Stimulated activated effector memory CD8-positive, alpha-beta T cell treated with anti-CD3 and anti-CD28 coated beads, Interleukin-12 subunit alpha, Interleukin-12 subunit beta, amount 100 ng/mL, for 72 hours (primary cell): Measurements from ENCODE around the gene AATK.

Source experiments
- ATAC-seq: fragments of 150-1000 bp; cut with Tn5 transposase; 2 replicates; pipeline ENCODE4 v1.10.0; 2021
- DNase-seq, 2 donors: peaks; one replicate each; pipeline ENCODE4 v3.0.0; 2021 to 2022; ENCODE audit warnings: low spot score in 2 of 2
- H3K27ac Mint-ChIP-seq: one replicate; pipeline ENCODE4 v1.8.0; 2022; ENCODE audit warnings: mild to moderate bottlenecking, mixed read lengths
- H3K36me3 Mint-ChIP-seq: one replicate; pipeline ENCODE4 v1.8.0; 2022; ENCODE audit warnings: mild to moderate bottlenecking, mixed read lengths
- H3K4me1 Mint-ChIP-seq: one replicate; pipeline ENCODE4 v1.8.0; 2022; ENCODE audit warnings: mixed read lengths
- H3K4me3 Mint-ChIP-seq: one replicate; pipeline ENCODE4 v1.8.0; 2022; ENCODE audit warnings: mild to moderate bottlenecking, mixed read lengths
- H3K9me3 Mint-ChIP-seq: one replicate; pipeline ENCODE4 v1.8.0; 2022; ENCODE audit warnings: mixed read lengths

The AATK gene

DNA sequence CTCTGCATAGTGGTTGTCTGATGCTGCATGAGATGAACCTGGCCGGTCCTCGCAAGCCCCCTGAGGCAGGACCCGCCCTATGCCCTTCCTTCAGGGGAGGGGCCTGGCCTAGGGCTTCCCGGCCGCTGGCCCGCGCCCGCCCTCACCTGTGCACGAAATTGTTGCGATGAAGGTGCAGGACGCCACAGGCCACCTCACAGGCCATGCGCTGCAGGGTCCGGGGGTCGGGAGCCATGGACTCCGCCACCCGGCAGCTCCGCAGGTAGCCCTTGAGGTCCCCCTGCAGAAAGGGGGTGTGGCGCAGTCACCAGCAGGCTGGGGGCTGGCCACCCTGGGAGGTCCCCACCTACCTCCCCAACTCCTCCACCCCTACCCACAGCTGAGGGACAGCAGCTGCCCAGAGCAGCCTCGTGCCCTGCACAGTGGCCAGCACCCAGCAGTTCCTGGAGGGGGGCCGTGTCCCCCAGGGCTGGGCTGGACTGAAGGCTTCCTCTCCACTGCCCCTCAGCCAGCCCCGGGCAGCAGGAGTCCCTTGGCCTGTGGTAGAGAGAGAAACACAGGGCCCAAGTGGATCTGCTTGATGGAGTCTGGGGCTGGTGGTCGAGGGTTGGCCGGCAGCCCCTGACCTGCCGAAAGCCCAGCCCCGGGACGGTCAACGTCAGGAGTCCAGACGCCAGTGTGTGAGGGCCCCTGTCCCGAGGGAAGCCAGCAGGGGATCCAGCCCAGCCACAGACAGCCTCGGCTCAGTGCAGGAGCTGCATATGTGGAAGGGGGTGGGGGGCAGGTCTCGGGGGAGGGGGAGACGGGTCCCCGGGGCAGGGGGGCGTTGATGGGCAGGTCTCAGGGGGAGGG is 39.5 kb downstream of the AATK start:
- ATAC-seq (no peak), DNase-seq (no peak)
- Mint-ChIP-seq H3K36me3 (no peaks in the 10 kb centered on the region), H3K9me3 (no peaks in the 10 kb centered on the region), H3K27ac (no peak overlapping the region), H3K4me3 (no peak overlapping the region), H3K4me1 (no peaks in the 10 kb centered on the region)

DNA sequence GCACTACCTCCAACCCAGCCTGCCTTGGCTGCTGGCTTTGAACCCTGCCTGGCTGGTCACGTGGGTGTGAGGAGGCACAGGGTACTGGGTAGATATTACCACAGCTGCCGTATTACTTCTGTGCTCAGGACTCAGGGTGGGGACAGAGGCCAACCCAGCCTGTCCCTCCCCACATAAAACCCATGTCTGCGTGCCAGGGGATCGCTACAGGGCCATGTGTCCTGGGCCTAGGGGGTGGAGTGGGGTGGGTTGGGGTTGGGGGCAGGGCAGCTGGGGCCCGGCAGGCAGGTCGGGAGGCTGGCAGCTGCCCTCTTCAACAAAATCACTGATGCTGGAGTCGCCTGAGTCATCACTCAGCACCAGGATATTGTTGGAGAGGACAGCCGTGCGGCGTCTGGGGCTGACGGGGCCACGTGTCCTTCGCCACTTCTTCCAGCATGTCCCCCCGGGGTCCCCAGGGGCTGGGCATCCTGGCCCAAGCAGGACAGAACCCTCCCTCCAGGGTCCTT is 40.4 kb downstream of the AATK start:
- Mint-ChIP-seq H3K9me3 (no peaks in the 10 kb centered on the region), H3K27ac (no peak overlapping the region), H3K4me3 (no peak overlapping the region), H3K4me1 (no peaks in the 10 kb centered on the region), H3K36me3 (no peaks in the 10 kb centered on the region)
- ATAC-seq = no peak
- DNase-seq = no peak

DNA sequence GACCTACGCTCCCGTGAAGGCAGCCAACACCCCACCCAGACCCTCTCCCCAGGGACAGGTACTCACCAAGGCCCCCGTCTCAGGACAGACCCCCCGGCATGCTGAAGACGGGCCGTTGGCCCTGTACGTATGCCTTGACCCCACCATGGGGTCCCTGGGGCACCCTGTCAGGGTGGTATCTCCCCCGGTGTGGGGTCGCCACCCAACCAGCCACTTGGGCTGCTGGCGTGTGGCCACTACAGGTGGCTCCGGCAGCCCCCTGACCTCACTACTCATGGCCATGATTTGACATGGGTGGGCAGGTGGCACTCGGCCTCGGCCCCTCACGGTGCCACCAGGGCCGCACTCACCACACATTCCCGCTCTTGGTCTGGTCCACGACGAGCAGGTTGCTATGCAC is 41.6 kb downstream of the AATK start:
- H3K9me3 Mint-ChIP-seq = no peaks in the 10 kb centered on the region

DNA sequence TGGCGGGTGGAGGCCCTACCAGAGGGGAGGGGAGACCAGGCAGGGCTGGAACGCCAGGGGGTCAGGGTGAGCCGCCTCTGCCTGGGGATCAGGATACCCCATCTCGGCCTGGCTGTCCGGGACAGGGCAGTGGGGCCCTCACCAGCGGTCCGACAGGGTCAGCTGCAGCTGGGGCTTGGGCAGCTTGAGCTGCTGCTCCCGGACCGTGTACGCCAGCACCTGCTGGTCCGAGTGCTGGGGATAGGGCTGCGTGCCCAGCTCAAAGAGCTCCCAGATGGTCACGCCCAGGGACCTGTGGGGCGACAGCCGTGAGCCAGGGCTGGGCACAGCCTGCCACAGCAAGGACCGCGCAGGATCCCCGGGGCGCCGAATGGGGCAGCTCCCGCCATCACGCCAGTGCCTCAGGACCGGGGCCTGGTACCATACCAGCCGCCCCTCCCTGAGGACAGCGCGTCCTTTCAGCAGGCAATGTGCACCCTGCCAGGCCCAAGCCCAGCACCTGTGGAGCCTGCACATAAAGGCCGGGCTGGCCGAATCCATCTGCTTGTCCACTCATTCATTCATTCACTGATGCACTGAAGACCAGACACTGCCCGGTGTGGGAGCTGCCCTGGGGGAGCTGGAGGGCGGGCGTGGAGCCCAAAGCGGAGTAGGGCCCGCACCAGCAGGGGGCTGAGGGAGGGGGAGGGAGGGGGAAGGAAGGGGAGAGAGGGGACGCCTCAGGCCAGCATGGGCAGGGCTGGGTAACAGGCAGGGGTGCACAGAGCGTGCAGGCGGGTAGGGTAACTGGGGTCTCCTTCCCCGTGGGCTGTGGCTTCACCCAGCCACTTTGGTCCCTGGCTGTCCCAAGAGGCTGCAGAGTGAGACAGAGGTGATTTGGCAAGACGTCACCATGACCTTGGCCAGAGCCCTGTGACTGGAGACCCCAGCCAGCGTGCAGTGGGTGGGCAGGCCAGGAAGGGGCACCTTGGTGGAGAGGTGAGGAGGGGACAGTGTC is 42.7 kb downstream of the AATK start:
- no peaks in the 10 kb centered on the region for H3K9me3 Mint-ChIP-seq
- peaks cover 9% of the 10 kb centered on the region for H3K4me1 Mint-ChIP-seq
- DNase-seq (no peak), ATAC-seq (no peak)
- H3K27ac Mint-ChIP-seq = no peak overlapping the region
- peaks cover 7% of the 10 kb centered on the region for H3K36me3 Mint-ChIP-seq
- no peak overlapping the region for H3K4me3 Mint-ChIP-seq

More for the DNA sequence above, 41.6 kb downstream of the AATK start:
- no peak for DNase-seq
- Mint-ChIP-seq H3K27ac (no peak overlapping the region), H3K36me3 (peaks cover 5% of the 10 kb centered on the region), H3K4me1 (peaks cover 4% of the 10 kb centered on the region), H3K4me3 (no peak overlapping the region)
- ATAC-seq = no peak

DNA sequence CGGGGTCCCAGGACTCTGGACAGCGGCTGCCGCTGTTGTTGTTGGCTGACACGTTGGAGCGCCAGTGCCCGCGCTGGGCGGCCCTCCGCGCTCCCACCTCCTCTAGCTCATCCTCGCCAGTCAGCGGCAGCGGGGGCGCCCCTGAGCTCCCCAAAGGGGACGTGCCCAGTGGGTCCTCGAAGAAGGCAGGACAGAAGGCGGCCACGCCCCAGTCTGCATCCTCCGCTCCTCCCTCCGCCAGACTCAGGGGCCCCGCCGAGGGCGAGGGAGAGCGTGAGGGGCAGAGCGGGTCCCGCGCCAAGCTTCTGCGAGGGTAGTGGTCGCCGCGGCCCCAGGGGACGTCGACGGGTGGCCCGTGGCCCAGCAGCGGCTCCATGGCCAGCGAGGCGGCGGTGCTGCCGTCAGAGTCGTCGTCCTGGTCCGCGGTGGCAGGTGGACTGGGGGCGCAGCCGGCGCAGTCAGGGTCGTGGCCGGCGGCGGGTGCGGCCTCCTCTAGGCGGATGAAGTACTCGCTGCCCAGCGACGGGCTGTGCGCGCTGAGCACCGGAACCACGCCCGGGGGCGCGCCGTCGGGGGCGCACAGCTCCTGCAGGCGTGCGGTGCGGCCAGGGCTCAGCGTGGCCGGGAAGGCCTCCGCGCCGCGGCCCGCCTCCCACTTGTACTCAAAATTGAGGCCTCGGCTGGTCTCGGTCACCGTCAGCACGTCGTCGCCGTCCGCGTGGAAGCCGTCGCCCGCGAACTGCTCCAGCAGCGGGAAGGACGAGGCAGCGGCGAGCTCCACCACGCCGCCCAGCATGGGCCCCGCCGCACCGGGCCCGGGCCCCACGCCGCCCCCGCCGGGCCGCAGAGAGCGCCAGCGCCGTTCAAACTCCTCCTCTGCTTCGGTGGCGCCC is 43.9 kb downstream of the AATK start:
- H3K4me3 Mint-ChIP-seq = no peak overlapping the region
- no peak overlapping the region for H3K27ac Mint-ChIP-seq
- peaks cover 11% of the 10 kb centered on the region for H3K4me1 Mint-ChIP-seq
- no peaks in the 10 kb centered on the region for H3K9me3 Mint-ChIP-seq
- DNase-seq (no peak), ATAC-seq (no peak)
- H3K36me3 Mint-ChIP-seq = peaks cover 7% of the 10 kb centered on the region

DNA sequence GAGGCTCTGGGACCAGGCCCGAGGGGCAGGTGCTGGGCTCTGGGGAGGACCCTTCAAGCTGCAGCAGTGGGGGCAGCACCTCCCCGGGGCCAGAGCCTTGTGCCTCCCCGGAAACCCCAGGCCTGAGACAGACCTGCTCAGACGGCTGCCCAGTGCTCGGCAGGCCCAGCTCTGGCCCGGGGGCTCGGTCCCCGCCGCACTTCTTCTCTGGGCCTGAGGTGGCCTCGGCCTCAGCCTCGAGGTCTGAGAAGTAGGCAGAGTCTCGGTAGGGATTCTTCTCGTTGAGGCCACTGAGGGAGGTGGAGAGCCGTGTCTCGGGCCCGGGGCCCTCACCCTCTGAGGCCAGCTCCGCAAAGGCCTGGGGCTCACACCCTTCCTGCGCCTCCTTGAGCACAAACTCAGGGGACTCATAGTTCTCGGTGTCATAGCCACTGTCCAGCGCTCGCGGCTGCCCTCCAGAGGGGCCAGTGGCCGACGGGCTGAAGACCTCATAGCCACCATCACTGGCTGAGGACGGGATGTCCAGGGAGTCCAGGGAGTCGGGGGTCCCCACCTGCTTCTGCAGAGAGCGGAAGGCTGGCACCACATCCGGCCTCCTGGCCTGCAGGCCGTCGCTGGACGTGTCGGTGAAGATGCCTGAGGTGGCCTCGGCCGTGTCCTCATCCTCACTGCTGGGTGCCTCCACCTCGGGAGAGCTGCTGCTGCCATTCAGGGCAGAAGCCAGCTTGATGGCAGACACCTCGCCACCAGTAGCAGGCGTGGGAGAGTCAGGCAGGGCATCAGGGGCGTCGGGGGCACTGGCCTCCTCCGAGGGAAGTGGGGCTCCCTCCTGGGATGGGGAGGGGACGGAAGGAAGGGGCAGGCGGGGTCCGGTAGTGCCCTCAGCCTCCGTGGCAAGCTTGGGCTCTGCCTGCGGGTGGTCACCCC is 45.1 kb downstream of the AATK start:
- H3K4me1 Mint-ChIP-seq = peaks cover 11% of the 10 kb centered on the region
- no peak overlapping the region for H3K27ac Mint-ChIP-seq
- peaks cover 7% of the 10 kb centered on the region for H3K36me3 Mint-ChIP-seq
- ATAC-seq (no peak), DNase-seq (no peak)
- no peak overlapping the region for H3K4me3 Mint-ChIP-seq
- no peaks in the 10 kb centered on the region for H3K9me3 Mint-ChIP-seq

DNA sequence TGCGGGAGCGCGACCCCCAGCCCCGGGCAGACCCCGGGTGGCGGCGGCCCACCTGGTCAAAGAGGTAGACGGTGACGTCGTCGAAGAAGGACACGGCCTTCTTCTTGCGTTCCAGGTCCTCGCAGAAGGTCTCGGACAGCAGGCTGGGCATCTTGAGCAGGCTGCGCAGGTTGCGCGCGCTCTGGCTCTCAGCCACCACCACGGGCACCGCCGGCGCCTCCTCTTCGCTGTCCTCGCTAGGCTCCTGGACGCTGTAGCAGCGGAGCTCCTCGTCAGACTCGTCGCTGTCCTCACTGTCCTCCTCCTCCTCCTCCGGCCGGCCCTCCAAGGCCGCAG is 45.9 kb downstream of the AATK start:
- peaks cover 7% of the 10 kb centered on the region for H3K36me3 Mint-ChIP-seq
- H3K27ac Mint-ChIP-seq = peak overlapping the region; percentile 73
- no peaks in the 10 kb centered on the region for H3K9me3 Mint-ChIP-seq
- H3K4me1 Mint-ChIP-seq = peaks cover 11% of the 10 kb centered on the region
- peak overlapping the region; percentile 62 for H3K4me3 Mint-ChIP-seq
- DNase-seq = no peak
- ATAC-seq = no peak

DNA sequence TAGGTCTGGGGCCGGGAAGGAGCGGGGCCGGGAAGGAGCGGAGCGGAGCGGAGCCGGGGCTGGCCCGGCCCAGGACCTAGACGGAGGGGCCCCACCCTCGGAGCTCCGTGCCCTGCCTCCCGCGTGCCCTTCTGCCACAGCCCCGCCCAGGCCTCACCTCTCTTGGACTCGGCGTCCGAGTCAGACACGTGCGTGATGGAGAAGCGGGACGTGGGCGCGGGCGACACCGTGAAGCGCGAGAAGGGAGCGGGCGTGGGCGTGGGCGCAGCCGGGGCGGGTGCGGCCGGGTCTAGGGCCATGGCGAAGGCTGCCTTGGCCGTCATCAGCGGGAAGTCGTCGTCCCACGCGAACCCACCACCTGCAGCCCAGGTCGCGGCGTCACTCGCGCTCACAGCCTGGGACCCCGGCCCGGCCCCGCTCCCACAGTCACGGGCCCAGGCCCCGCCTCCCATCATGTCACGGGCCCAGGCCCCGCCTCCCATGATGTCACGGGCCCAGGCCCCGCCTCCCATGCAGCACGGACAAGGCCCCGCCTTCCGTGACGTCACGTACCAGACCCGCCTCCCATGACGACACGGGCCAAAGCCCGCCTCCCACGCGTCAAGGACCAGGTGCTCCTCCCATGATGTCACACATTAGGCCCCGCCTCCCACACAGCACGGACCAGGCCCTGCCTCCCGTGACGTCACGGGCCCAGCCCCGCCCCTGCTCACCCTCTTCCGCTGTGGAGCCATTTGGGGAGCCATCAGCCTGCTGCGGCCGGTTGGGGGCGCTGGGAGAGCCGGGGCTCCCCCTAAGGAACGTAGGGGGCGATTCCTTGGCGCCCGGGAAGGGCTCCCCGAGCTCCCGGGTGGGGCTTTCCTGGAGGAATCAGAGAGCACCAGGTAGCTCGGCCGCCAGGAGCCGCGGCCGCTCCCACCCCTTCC is 46.5 kb downstream of the AATK start:
- H3K4me1 Mint-ChIP-seq = peaks cover 11% of the 10 kb centered on the region
- no peaks in the 10 kb centered on the region for H3K9me3 Mint-ChIP-seq
- peak overlapping the region; percentile 62 for H3K4me3 Mint-ChIP-seq
- peak overlapping the region; percentile 73 for H3K27ac Mint-ChIP-seq
- DNase-seq = peak; percentile 89 to 90
- ATAC-seq = peak; percentile 71
- H3K36me3 Mint-ChIP-seq = peaks cover 7% of the 10 kb centered on the region

DNA sequence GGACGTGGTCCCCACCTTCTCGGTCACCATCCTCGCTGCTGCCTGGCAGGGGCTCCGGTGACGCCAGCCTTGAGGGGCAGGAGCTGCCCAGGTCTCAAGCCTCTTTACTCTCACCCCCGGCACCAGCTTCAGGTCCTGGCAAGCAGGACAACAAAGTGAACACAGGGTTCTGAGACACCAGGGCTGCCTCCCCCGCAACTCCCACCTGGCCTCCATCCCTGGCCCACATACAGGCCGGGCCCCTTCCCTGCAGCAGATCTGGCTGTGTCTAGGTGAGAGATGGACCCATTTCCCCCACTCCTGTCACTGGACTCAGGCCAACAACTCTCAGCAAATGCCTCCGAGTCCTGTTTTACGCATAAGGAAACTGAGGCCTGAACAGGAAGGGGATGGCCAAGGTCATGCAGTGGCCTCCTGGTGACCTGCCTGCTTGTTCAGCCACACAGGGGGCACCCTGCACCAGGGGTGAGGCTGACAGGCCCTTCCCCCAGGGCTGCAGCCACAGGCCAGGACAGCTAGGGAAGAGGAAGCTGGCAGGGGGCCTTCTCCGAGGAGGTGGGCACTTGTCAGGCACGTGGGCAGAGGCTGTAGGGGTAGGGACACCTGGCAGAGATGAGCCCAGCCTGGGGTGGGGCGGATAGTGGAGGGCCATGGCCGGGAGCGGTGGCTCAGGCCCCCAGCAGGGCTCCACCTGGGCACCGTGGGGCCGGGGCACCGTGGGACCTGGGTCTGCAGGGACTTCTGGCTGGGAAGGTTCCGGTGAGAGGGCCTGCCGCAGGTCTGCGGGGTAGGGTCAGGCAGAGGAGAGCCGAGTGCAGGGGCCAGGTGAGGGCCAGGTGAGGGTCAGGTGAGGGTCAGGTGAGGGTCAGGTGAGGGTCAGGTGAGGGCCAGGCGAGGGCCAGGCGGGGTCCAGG is 47.5 kb downstream of the AATK start:
- peaks cover 7% of the 10 kb centered on the region for H3K36me3 Mint-ChIP-seq
- no peaks in the 10 kb centered on the region for H3K9me3 Mint-ChIP-seq
- no peak overlapping the region for H3K27ac Mint-ChIP-seq
- H3K4me1 Mint-ChIP-seq = peaks cover 11% of the 10 kb centered on the region
- H3K4me3 Mint-ChIP-seq = peak overlapping the region; percentile 62
- ATAC-seq = no peak
- no peak for DNase-seq

DNA sequence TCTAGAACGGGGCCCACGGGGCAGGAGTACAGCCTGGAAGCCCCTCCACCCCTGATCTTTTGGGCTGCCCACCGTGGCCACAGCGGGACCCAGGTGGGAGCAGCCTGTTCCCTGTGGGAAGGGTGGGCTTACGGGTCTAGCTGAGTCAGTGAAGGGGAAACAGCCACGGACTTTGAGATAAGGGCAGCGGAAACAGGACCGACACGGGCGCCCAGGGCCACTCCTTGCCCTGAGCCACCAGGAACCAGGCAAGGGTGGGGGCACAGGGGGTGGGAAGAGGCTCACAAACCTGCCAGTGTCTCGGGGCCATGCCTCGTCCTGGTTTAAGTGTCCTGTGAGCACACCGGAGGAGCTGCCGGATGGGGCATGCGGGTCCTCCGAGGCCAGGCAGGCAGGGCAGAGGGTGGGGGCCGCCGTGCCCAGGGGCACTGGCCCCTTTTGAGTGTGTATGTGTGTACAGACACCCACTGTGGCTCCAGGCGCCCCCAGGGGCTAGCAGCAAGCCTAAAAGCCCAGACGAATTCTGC is 48.3 kb downstream of the AATK start:
- peaks cover 7% of the 10 kb centered on the region for H3K36me3 Mint-ChIP-seq
- no peaks in the 10 kb centered on the region for H3K9me3 Mint-ChIP-seq
- peaks cover 11% of the 10 kb centered on the region for H3K4me1 Mint-ChIP-seq
- no peak for DNase-seq
- no peak overlapping the region for H3K27ac Mint-ChIP-seq
- ATAC-seq = no peak
- H3K4me3 Mint-ChIP-seq = no peak overlapping the region

DNA sequence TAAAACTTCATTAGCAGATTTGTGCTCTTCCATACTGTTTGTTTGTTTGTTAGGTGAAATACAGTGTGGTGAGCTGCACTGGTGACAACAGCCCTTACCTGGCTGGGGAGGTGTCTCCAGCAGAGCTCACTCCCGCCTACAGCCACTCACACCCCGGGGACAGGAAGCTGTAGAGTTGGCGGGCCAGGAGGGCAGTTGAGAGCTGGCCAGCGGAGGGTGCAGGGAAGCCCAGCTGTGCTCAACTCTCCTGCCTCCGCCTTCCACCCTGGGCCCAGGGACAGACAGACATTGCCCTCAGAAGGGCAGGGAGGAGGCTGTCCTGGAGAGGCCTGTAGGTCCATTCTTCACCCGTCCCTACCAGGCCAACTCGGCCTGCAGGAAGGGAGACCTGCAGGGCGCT is 49.3 kb downstream of the AATK start:
- no peaks in the 10 kb centered on the region for H3K9me3 Mint-ChIP-seq

DNA sequence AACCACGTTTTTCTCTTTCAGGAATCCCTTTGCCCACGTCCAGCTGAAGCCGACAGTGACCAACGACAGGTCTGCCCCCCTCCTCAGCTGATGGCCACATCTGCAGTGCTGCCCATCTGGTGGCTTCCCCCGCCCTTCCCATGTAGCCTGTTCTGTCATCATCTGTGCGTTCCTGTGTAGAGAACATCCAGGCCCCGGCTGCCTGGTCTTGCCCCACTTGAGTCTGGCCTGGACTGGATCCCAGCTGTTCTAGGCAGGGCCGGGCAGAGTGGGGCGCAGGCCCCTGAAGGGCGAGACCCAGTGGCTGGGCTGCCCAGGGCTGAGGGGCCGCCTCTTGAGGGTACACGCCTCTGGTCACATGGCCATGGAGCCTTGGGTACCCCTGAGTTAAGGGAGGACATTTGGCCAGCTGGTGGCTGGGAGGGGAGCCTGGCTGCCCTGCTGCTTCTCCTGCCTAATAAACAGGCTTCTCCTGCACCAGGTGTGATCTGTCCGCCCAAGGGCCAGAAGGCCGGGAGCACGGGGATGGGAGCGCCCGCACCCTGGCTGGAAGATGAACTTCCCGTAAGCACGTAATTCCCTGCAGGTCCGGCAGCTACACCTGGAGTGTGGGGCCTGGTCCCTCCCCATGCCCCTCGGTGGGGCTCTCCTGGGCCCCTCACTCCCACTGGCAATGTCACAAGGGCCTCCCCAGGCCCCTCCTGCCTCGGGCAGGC is 50.1 kb downstream of the AATK start:
- no peak overlapping the region for H3K4me3 Mint-ChIP-seq
- H3K36me3 Mint-ChIP-seq = peaks cover 7% of the 10 kb centered on the region
- peaks cover 11% of the 10 kb centered on the region for H3K4me1 Mint-ChIP-seq
- H3K9me3 Mint-ChIP-seq = no peaks in the 10 kb centered on the region
- ATAC-seq (no peak), DNase-seq (no peak)
- H3K27ac Mint-ChIP-seq = peak overlapping the region; percentile 54

More for the DNA sequence above, 49.3 kb downstream of the AATK start:
- H3K4me1 Mint-ChIP-seq = peaks cover 11% of the 10 kb centered on the region
- no peak overlapping the region for H3K4me3 Mint-ChIP-seq
- peaks cover 7% of the 10 kb centered on the region for H3K36me3 Mint-ChIP-seq
- ATAC-seq = no peak
- no peak overlapping the region for H3K27ac Mint-ChIP-seq
- no peak for DNase-seq
